Stomach (tissue), 4 donors: ENCODE results near the gene CDC16.

Experiments
- POLR2A ChIP-seq, 4 donors: fragments of 450-650 bp; IDR thresholded peaks; one replicate each; pipeline ENCODE4 v1.6.1; 2016; ENCODE audit warnings: antibody characterized with exemption in 4 of 4, control low read depth in 2 of 4, mild to moderate bottlenecking in 1 of 4, moderate library complexity in 1 of 4
- POLR2AphosphoS5 ChIP-seq, 3 donors: sonication (generic); formaldehyde crosslinking; IDR thresholded peaks; one replicate each; pipeline ENCODE4 v1.6.1; 2016; ENCODE audit warnings: antibody characterized with exemption in 3 of 3
- TF ChIP-seq, protein P1 (sequence below), 7 experiments: fragments of 450-650 bp in 4 of 7; fragments of 200-600 bp in 3 of 7; sonication (generic) in 3 of 7; IDR thresholded peaks; one replicate each; pipeline ENCODE4 v1.5.1; 2016 to 2019; ENCODE audit warnings: antibody characterized with exemption in 7 of 7, control low read depth in 2 of 7, mild to moderate bottlenecking in 1 of 7

GRCh38 chr13:114224201-114224600 lies 10.5 kb upstream of the CDC16 start:
- TF ChIP-seq POLR2A (IDR thresholded peaks at IDR 0.05), result no peak
- TF ChIP-seq, protein P1, sequence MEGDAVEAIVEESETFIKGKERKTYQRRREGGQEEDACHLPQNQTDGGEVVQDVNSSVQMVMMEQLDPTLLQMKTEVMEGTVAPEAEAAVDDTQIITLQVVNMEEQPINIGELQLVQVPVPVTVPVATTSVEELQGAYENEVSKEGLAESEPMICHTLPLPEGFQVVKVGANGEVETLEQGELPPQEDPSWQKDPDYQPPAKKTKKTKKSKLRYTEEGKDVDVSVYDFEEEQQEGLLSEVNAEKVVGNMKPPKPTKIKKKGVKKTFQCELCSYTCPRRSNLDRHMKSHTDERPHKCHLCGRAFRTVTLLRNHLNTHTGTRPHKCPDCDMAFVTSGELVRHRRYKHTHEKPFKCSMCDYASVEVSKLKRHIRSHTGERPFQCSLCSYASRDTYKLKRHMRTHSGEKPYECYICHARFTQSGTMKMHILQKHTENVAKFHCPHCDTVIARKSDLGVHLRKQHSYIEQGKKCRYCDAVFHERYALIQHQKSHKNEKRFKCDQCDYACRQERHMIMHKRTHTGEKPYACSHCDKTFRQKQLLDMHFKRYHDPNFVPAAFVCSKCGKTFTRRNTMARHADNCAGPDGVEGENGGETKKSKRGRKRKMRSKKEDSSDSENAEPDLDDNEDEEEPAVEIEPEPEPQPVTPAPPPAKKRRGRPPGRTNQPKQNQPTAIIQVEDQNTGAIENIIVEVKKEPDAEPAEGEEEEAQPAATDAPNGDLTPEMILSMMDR (IDR thresholded peaks at IDR 0.05), result no peak
- TF ChIP-seq POLR2AphosphoS5 (IDR thresholded peaks at IDR 0.05), result no peak
